Stimulated activated CD4-positive, alpha-beta T cell treated with anti-CD3 and anti-CD28 coated beads, TNF-alpha, amount 100 ng/mL, for 48 hours (primary cell): ENCODE measurements around the gene RIPK4.

Experiments used
- DNase-seq, 3 donors: peaks; one replicate each; pipeline ENCODE4 v3.0.0-alpha.2; 2020; ENCODE audit warnings: low read depth in 3 of 3

Gene RIPK4

DNA sequence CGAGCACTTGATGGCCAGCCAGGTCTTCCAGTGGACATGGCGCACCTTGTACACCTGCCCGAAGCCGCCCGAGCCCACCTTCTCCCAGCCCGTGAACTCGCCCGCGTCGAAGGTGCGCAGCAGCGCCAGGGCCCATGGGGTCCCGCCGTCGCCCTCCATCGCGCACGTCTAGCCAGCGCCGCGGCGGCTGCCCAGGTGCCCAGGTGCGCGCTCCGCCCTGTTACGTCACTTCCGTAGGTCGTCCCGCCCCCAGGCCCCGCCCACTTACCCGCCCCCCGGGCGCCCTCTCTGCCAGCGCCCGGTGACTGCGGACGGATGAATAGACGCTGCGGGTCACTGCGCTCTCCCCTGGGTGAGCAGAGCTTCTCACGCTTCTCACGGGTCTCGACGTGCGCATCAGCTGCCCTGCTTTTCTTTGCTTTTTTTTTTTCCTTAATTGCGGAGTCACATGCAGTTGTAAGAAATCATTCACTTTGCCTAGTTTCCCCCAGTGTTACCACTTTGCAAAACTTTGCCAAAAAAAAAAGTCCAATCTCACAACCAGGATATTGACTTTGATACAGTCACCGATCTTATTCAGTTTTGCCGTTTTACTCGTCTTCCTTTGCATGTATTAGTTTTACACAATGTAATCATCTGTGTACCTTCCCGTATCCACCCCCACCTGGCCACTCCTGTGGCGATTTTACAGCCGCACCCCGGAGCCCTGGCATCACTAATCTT, at the start of gene RIPK4:
RIPK4 (minus strand) TSS at position 170 of the 723 bp plus-strand sequence; CDS start at position 159, 11 bp downstream.
- peak; percentile 41 to 67 (median 45) for DNase-seq

DNA sequence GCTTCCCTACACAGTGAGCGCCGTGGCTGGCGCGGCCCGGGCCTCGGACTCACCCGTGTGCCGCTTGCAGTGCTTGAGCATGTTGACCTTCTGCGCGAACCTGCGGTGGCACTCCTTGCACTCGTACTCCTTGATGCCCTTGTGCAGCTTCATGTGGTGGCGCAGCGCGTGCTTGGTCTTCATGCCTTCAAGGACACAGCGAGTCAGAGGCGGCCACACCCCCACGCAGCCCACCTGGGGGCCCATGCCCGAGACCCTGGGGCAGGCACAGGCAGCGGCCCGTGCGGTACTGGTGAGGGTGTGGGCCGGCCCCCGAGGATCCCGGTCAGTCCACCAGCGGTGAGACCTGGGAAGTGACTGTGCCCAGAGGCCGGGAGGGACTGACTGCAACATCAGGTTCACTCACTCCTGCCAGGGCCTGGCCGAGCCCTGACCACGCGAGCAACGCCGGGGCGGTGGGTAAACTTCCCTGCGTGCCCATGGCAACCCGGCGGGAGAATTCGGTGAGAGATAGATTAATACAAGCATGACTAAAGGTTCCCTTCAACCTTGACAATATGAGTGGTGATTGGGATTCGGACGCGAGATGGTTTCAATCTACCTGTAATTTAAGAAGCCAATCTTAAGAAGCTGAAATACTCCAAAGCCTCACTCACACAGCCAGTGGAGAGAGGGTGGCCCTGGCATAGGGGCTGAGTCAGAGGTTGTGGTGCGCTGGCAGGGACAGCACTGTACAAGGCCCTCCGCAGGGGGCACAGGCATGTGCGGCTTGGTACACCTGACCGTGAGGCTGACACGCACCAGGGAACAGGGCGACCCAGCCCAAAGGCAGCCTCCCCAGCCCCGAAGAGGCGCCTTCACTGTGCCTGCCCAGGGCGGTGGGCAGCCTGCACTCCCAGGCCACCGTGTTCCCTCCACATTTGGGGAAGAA, 49.1 kb upstream of the RIPK4 start:
- DNase-seq, result no peak

DNA sequence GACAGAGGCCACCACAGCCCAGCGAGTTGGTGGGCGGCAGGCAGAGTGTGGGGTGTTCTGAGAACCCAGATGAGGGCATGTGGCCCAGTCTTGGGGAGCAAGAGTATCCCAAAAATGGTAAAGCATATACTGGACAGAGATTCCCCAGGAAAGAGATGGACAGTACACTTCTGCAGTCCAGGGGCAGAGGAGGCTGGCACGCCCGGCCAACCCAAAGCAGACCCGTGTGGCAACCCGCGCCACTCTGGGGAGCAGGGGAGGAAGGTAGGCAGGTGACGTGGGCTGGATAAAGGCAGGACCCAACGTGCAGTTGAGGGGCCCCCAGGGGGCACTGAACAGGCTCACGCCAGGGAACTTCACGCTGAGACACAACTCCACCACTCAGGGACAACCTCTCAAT, 46.4 kb upstream of the RIPK4 start:
- DNase-seq, result no peak

DNA sequence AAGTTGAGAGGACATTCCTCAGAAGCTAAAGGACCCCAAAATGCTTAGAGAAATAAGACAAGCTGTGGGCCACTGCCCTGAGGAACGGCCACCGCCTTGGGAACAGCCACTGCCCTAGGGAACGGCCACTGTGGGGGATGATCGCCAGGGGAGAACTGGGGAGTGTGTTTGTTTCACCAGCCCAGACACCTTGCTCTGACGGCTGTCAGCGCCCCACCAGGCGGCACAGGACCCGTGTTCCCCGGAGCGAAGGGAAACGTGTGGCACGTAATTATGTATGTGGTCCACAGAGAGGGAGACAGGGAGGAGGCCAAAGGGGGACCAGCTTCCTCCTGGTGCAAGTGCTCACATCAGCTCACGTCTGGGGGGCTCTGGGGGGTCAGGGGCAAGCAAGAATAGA, 45.8 kb upstream of the RIPK4 start:
- no peak for DNase-seq

DNA sequence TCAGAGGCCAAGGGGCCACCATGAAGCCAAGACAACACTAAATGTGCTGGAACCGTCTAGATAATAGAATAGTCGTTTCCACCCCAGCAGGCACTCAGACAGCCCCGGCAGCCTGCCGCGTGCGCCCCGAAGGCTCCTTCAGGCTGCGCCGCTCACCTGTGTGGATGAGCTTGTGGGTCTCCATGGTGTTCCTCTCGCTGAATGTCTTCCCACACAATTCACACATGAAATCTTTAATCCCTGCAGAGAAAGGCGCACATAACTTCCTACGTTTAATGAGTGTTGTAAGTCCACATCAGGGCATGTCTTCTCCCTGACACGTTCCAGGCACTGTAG, 43.7 kb upstream of the RIPK4 start:
- no peak for DNase-seq

DNA sequence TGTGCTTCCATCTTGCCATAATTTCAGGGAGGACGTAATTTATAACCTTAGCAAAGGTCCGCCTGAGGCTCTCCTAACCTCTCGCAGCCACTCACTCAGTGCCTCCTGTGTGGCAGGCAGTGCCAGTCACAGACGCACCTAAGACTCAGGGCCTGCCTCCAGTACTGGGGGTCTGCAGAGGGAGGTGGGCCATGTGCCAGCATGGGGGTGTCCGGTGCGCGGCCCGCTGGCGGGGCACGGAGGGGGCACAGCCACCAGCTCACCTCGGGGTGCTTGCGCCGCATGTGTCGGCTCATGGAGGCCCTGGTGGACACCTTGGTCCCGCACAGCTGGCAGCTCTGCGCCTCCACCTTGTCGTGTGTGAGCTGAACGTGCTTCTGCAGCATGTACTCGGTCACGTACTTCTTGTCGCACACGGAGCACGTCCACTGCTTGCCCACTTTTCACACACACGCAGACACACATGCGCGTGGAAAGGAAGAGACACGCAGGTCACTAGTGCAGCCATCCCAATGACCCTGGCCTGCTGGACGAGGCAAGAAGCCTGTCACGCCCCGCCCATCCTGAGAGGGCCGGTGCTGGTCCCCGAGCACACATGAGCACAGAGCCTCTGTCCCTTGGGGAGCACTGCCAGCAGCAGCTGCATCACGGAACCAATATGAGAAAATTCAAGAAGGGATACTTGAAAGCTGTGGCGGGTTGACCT, 43.2 kb upstream of the RIPK4 start:
- DNase-seq, result no peak

DNA sequence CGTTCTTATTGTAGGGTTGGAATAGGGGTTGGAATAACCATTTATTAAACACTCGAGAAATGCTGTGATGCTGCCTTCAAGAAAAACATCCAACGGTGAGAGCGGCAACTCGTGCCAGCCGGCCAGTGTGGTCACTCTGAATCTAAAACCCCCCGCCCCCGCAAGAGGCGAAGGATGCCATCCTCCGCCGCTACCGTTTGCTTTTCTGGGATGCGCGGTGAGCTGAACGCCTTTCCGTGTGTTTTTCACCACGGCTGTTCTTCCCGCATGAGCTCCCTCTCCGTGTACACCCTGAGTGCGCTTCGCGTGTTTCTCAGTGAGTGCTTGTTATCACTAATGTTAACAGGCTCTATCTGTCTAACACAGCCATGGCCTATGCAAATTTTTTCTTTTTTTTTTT, 42.0 kb upstream of the RIPK4 start:
- no peak for DNase-seq

DNA sequence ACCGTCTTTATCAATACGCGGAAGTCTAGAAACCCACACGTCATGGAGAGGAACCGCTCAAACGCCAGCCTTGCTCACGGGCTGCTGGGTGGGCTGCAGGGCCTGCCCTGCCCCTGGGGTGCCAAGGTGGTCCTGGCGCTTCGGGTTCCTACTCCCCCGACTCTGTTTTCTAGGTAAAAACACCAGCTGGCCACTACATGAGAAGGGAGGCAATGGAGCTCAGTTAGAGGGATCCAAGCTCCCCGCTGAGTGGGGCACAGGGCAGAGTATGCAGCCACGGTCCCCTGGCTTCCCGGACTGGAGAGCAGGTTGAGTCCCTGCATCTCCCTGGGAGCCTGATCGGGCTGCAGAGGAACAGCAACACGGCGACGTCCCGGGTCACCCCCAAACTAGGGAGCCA, 41.2 kb upstream of the RIPK4 start:
- no peak for DNase-seq

DNA sequence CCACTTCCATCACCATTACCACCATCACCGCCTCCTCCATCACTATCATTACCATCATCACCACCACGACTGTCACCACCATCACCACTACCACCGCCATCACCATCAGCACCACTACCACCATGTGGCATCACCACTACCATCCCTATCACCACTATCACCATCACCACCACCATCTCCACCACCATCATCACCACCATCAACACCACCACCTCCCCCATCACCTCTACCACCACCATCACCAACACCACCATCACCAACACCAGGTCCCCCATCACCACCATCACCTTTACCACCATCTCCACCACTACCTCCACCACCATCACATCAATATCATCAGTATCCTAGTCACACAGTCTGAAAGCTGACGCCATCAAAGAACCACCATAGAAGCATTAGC, 39.9 kb upstream of the RIPK4 start:
- DNase-seq, result no peak

DNA sequence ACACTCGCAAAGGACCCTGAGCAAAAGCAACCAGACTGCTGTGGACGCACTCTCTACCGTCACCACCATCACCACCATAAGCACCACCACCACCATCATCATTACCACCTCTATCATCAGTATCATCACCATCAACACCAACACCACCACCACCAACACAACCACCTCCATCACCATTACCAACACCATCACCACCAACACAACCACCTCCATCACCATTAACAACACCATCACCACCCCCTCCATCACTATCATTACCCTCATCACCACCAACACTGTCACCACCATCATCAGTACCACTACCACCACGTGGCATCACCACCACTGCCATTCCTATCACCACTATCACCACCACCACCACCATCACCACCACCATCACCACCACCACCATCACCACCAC, 38.8 kb upstream of the RIPK4 start:
- no peak for DNase-seq

DNA sequence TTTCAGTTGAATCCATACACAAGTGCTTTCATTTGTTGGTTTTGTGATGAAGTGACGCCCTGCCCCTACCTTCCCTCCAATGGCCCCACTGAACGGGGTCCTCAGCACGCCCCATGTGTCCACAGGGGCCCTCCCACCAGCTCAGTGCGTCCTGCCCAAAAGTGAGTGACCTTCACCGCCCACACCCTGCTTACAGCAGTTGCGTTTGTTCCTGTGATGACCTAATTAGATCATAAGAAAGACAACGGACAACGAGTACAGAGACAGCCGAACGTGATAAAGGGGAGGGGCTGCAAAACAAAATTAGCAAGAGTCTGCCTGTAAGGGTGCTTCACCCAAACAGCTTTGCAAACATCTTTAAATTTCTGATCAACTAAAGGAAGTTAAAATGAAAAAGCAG, 38.2 kb upstream of the RIPK4 start:
- DNase-seq, result no peak

DNA sequence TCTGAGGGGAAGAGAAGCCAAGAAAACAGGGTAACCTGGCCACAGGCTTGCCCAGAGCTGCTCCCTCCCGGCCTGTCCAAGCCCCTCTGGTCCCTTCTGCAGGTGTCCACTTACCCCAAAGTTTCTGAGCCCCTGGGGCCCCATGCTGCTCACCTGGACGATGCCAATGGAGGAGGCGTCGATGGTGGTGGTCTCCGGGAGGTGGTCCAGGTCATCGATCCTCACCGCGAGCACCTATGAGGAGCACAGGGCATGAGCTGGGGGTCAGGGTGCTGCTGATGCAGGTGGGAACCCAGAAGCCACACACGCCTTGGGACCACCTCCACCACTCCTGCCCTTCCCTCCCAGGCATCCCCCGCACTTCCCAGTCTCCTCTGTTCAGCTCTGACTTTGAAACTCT, 37.5 kb upstream of the RIPK4 start:
- no peak for DNase-seq

DNA sequence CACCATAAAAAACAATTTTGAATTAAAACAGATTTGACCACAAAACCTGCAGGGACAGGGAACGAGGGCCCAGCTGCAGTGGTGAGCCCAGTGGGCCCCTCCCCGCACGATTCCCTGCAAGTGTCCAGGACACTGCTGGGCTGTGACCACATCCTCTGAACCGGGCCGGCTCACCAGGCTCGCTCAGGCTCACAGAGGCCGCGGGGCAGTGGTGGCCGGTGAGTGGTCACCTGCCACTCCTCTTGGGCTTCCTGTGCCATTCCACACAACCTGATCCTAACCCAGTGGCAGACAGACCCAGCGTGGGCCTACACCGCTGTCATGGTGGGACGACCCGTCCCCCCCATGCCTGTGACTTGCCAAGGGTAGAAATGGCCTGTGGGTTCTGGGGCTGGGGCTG, 36.5 kb upstream of the RIPK4 start:
- no peak for DNase-seq

DNA sequence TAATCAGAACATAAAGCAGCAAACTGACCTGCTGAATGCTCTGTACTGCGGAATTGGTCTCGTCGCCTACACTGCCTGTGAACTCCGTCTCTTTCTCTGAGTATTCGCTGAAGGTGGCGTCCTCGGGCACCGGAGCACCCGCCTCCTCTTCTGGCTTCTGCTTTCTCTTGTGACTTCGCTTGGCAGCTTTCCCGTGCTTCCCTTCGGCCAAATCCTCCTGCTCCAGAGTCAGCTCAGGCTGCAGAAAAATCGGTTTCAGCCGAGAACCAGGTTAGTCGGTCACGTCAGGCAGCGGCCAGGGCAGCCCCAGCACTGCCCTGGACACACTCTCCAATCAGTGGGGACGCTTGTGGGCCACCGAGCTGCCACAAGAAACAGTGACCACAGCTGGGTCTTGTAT, 35.8 kb upstream of the RIPK4 start:
- DNase-seq, result no peak

DNA sequence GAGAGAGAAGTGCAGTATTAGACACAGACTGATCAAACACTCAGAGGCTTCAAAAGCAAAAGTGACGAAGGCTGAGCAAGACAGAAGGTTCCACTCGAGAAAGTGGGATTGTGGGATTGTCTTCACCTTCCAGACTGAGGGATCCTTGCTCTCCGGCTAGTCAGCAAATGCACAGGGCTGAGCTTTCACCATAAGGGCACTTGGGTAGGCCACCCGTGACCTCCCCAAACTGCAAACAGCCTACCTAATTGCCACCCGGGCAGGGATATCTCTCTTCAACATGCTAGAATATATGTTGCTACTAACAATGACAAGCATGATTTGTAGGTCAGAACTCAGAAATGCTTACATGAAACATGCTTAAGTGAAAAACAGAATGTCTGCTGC, 35.3 kb upstream of the RIPK4 start:
- no peak for DNase-seq

DNA sequence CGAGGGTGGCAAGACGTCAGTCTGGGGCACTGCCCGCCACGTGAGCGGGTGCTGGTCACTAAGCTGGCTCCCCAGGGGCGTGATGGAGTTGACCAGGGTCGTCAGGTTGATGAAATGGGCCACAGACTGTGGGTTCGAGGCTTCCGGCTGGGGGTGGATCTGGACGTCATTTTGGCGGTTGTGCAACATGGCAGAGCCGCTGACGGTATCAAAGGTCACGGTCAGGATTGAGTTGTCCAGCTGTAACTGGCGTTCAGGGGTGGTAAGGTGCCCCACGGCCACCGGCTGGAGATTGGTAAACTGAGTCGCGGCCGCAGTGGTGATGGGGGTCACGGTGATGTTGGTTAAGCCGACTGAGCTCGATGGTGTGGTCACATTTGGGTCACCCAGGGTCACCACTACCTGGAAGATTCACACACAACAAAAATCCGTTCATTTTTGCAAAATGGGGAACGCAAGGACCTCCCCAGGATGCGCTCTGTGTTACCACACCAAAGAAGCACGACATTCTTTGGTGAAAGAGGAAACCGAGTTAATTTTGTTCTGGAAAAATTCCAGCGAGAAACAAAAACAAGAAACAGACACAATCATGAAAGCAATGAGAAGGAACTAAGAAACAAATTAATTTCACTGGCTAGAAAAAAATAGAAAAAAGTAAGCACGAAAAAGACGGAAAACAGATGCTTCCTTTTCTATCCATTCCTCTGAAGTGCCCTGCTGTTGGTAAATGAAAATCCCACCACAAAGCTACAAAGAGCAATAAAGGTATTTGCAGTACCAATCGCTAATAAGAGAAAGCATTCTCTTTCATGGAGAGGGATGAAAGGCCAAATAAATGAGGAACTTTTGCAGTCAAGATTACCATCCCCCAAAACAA, 34.7 kb upstream of the RIPK4 start:
- DNase-seq, result no peak

DNA sequence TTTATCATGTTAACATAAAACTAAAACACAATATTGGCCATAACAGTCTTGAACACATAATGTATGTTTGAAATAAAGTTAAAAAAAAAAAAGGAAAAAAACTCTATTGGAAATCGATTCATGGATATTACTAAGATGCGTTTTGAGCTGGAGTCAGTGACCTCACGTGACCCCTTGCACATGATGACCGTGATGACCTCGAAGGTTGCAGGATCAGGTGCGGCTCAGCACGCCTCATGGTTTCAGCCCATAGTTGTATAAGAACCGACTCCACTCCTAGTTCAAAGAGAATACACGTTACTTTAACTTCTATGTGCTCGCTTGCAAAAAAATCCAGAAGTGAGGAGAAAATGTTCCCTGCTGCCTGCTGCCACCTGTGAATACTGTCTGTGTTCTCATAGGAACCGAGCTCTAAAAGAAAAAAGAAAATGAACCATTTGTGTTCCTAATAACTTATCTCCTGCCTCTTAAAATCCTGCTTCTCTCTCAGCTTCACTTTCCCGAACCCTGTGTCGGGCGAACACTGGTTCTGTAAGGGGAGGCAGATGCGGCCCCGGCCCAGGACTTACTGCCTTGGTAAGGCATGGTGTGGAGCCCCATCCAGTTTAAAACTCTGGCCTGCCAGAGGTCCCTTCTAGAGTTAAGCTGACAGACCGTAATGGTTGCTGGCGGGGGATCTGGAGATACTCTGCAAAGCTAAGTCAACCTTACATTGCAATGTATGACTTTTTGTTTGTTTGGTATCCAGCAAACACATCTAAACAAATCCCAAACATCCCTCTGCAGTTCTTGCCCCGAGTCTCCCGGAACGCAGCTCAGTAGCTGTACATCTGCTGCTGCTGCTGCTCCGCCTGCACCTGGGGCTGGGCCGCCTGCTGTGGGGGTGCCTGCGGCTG, 33.8 kb upstream of the RIPK4 start:
- no peak for DNase-seq

DNA sequence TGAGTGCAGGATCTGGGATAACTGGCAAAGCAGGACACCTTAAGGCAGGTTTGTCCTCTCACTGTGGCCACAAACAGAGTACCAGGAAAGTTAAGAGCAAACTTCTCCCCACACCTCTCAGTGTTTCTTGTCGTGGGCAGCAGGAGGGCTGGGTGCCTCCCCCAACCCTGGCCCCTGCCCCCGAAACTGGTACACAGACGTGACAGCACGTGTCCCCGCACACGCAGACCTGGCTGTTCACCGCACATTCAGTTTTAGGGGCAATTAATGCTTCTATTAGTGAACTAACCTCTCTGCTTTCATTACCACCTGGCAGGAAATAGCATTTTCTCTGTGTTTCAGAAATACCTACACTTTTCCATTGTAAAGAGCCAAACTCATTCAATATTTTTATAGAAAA, 32.9 kb upstream of the RIPK4 start:
- no peak for DNase-seq

DNA sequence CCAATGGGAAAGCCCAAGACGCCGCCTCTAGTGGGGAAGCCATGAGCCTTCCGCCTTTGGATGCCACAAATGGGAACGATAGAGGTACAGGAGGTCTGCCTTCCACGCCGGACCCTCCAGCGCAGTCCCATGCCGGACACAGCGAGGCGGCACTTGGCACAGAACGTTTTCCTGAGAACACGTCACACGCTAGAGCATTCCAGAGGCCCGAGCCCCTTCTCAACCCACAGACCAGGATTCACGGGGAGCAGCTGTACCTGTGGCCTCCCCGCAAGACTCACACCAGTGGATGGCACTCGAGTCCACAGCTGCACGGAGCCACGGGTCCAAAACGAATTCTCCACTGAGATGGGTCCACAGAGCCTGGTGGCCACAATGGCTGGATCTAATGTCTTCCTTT, 31.5 kb upstream of the RIPK4 start:
- DNase-seq, result no peak

DNA sequence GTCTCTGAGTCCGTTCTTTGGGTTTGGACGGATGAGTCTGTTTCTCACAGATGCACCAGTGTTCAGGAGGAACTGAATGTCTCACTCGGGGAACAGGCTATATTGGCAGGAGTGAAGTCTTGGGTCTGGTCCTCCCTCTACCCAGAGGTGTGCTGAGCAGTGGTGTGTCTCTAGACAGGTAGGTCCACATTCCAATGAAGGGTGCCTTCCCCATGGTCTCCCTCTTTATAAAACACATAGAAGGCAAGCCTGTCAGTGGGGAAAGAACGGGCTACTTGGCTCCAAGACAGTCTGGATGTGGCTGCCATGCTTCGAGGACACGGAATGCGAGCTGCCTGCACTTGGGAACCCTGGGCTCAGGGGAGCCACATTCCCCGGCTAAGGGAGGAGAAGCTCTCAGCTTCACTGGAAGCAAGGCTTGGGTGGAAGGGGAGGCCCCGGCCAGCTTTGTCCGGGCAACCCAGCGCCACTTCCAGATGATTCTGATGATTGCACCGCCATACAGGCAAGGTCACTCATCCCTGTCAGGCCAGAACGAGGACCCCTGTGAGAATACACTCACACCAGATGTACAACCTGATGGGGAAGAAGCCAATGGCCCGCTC, 29.7 kb upstream of the RIPK4 start:
- DNase-seq, result no peak
